Measurements from ENCODE around the gene MRPS14.
"Not testable (repeated sequence)": the region's sequence is repeated elsewhere in the genome, so short reads cannot be mapped to it uniquely, and the experiment has no call there.

The MRPS14 gene

GRCh38 chr1:175045519-175045918 is 22.3 kb upstream of the MRPS14 start:
- H3K36me3 ChIP-seq (ENCODE audit: control insufficient read depth, low read length): no peaks in the 10 kb centered on the region
- H3K79me2 ChIP-seq (ENCODE audit: control insufficient read depth, low read length): no peaks in the 10 kb centered on the region
- no peaks in the 10 kb centered on the region for H3K9me2 ChIP-seq (replicated peaks; ENCODE audit: control insufficient read depth, low read length)
- H3K4me3 ChIP-seq (ENCODE audit: low read length): no peak overlapping the region
- no peaks in the 10 kb centered on the region for H3F3A ChIP-seq (ENCODE audit: control insufficient read depth, insufficient read depth)
- TF ChIP-seq CTCF (IDR thresholded peaks at IDR 0.05; ENCODE audit: low read depth, low read length, poor library complexity, severe bottlenecking) (no peak), EZH2phosphoT487 (IDR thresholded peaks at IDR 0.05; ENCODE audit: borderline replicate concordance, low read length) (no peak)
- no peak overlapping the region for H3K27ac ChIP-seq (ENCODE audit: low read depth, low read length)
- H3K4me1 ChIP-seq (ENCODE audit: control insufficient read depth, low read length): no peaks in the 10 kb centered on the region
- no peaks in the 10 kb centered on the region for H4K20me1 ChIP-seq (ENCODE audit: control insufficient read depth, insufficient read depth, low read depth, low read length)
- no peak overlapping the region for H3K4me2 ChIP-seq (ENCODE audit: low read length)
- peaks cover 15% of the 10 kb centered on the region for H3K27me3 ChIP-seq (ENCODE audit: control insufficient read depth, low read length)
- no peaks in the 10 kb centered on the region for H3K9me3 ChIP-seq (ENCODE audit: control insufficient read depth, insufficient read depth, low read length)

GRCh38 chr1:175045097-175045496 is 21.9 kb upstream of the MRPS14 start:
- Histone ChIP-seq H3K36me3 (ENCODE audit: control insufficient read depth, low read length) (no peaks in the 10 kb centered on the region), H4K20me1 (ENCODE audit: control insufficient read depth, insufficient read depth, low read depth, low read length) (no peaks in the 10 kb centered on the region), H3K9me2 (replicated peaks; ENCODE audit: control insufficient read depth, low read length) (no peaks in the 10 kb centered on the region), H3K27ac (ENCODE audit: low read depth, low read length) (no peak overlapping the region), H3K4me3 (ENCODE audit: low read length) (no peak overlapping the region), H3K79me2 (ENCODE audit: control insufficient read depth, low read length) (no peaks in the 10 kb centered on the region), H3K4me1 (ENCODE audit: control insufficient read depth, low read length) (no peaks in the 10 kb centered on the region), H3K27me3 (ENCODE audit: control insufficient read depth, low read length) (peaks cover 14% of the 10 kb centered on the region), H3F3A (ENCODE audit: control insufficient read depth, insufficient read depth) (no peaks in the 10 kb centered on the region), H3K4me2 (ENCODE audit: low read length) (no peak overlapping the region), H3K9me3 (ENCODE audit: control insufficient read depth, insufficient read depth, low read length) (no peaks in the 10 kb centered on the region)
- TF ChIP-seq EZH2phosphoT487 (IDR thresholded peaks at IDR 0.05; ENCODE audit: borderline replicate concordance, low read length) (no peak), CTCF (IDR thresholded peaks at IDR 0.05; ENCODE audit: low read depth, low read length, poor library complexity, severe bottlenecking) (no peak)

- H3F3A ChIP-seq (ENCODE audit: control insufficient read depth, insufficient read depth); H3K9me3 ChIP-seq (ENCODE audit: control insufficient read depth, insufficient read depth, low read length); H3K4me3 ChIP-seq (ENCODE audit: low read length); H3K27ac ChIP-seq (ENCODE audit: low read depth, low read length); H3K9me2 ChIP-seq (replicated peaks; ENCODE audit: control insufficient read depth, low read length); H3K4me1 ChIP-seq (ENCODE audit: control insufficient read depth, low read length); H3K4me2 ChIP-seq (ENCODE audit: low read length); H3K79me2 ChIP-seq (ENCODE audit: control insufficient read depth, low read length); H3K36me3 ChIP-seq (ENCODE audit: control insufficient read depth, low read length); H4K20me1 ChIP-seq (ENCODE audit: control insufficient read depth, insufficient read depth, low read depth, low read length): not testable (repeated sequence)
- peaks cover 19% of the 10 kb centered on the region for H3K27me3 ChIP-seq (ENCODE audit: control insufficient read depth, low read length)
Observed at GRCh38 chr1:175044591-175044990, 21.4 kb upstream of the MRPS14 start.

- Histone ChIP-seq H3K27ac (ENCODE audit: low read depth, low read length) (no peak overlapping the region), H3K4me2 (ENCODE audit: low read length) (no peak overlapping the region), H3K9me2 (replicated peaks; ENCODE audit: control insufficient read depth, low read length) (no peaks in the 10 kb centered on the region), H3K27me3 (ENCODE audit: control insufficient read depth, low read length) (peaks cover 19% of the 10 kb centered on the region), H3K4me3 (ENCODE audit: low read length) (no peak overlapping the region), H4K20me1 (ENCODE audit: control insufficient read depth, insufficient read depth, low read depth, low read length) (no peaks in the 10 kb centered on the region), H3K36me3 (ENCODE audit: control insufficient read depth, low read length) (no peaks in the 10 kb centered on the region), H3K9me3 (ENCODE audit: control insufficient read depth, insufficient read depth, low read length) (no peaks in the 10 kb centered on the region), H3F3A (ENCODE audit: control insufficient read depth, insufficient read depth) (no peaks in the 10 kb centered on the region), H3K79me2 (ENCODE audit: control insufficient read depth, low read length) (no peaks in the 10 kb centered on the region), H3K4me1 (ENCODE audit: control insufficient read depth, low read length) (no peaks in the 10 kb centered on the region)
- TF ChIP-seq CTCF (IDR thresholded peaks at IDR 0.05; ENCODE audit: low read depth, low read length, poor library complexity, severe bottlenecking) (no peak), EZH2phosphoT487 (IDR thresholded peaks at IDR 0.05; ENCODE audit: borderline replicate concordance, low read length) (no peak)
Observed at GRCh38 chr1:175043824-175044223, 20.6 kb upstream of the MRPS14 start.
